ENCODE data around the gene SLC7A11.
"Not testable (repeated sequence)": the region's sequence is repeated elsewhere in the genome, so short reads cannot be mapped to it uniquely, and the experiment has no call there.

Gene SLC7A11

GRCh38 chr4:138241281-138242075 is 671 bp downstream of the SLC7A11 start:
- peak in 1 of 2 donors; percentile 73 for DNase-seq

GRCh38 chr4:138239491-138239890 is 2.7 kb downstream of the SLC7A11 start:
- no peak for DNase-seq

- DNase-seq = peak in 1 of 2 donors; percentile 41
Measured at GRCh38 chr4:138238521-138239292, 3.4 kb downstream of the SLC7A11 start.

GRCh38 chr4:138237132-138237531 is 5.0 kb downstream of the SLC7A11 start:
- not testable (repeated sequence) for DNase-seq

DNA sequence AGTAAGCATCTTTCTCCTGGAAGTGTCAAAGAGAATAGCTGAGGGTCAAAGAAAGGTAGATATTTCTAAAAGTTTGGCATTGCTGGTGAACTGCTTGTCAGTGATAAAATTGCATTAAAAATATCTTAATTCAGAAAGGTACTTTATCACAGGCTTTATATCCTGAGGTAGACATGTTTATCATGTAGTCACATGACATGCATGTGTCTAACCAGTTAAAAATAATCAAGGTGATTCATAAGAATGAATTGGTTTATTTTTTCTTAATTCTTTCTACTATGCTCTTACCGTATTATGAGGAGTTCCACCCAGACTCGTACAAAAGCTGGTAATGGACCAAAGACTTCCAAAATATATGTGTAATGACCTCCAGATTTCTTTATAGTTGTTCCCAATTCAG is 6.1 kb downstream of the SLC7A11 start:
- DNase-seq = no peak

- peak; percentile 80 to 84 for DNase-seq
Measured at GRCh38 chr4:138235419-138235952, 6.7 kb downstream of the SLC7A11 start.

DNA sequence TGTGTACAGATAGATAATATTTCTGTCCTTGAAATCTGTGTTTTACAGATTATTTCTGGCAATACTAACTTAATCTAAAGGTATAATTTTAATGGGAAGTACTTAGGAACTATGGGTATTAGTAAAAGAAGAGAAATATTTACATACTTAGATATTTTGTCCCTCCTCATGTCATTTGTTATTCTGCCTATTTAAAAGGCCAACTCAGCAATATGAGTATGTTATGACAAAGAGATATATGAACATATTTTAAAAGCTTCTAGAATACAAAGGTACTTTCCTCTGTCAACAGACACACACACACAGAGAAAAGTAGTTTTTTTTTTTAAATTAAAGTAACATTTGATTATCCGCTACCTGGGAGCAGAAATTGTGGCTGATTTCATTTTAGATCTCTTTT is 7.9 kb downstream of the SLC7A11 start:
- no peak for DNase-seq

- no peak for DNase-seq
Measured at GRCh38 chr4:138233313-138234034, 8.7 kb downstream of the SLC7A11 start.

GRCh38 chr4:138232364-138232763 is 9.8 kb downstream of the SLC7A11 start:
- DNase-seq = no peak

DNA sequence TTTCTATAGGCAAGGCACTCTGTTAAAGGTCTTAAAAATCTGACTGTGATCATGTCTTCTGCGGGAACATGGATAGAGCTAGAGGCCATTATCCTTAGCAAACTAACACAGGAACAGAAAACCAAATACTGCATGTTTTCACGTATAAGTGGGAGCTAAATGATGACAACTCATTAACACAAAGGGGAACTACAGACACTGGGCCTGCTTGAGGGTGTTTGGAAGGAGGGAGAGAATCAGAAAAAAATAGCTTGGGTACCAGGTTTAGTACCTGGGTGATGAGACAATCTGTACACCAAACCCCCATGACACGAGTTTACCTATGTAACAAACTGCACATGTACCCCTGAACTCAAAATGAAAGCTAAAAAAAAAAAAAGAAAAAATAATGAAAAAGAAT is 12.1 kb downstream of the SLC7A11 start:
- no peak for DNase-seq

- no peak for DNase-seq
Measured at GRCh38 chr4:138229160-138229559, 13.0 kb downstream of the SLC7A11 start.

- DNase-seq = no peak
Measured at GRCh38 chr4:138226351-138226750, 15.8 kb downstream of the SLC7A11 start.

DNA sequence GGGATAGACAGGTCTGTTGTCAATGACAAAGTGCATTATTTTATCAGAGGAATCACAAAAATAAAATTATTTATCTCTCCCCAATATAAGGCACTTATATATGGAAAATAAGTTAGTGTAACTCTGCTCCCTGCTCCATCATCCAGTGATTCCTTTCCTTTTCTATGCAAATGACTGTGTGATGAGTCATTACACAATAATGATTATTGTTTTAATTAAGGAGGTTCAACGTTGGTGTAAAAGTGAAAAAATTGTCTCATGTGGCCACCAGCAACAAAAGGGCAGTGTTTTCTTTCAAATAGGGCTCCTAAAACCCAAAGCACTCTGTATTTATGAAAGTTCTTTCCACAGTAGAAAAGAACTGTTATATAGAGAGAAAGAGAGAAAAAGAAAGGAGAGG is 16.7 kb downstream of the SLC7A11 start:
- no peak for DNase-seq

GRCh38 chr4:138224614-138225013 is 17.5 kb downstream of the SLC7A11 start:
- DNase-seq = no peak

DNA sequence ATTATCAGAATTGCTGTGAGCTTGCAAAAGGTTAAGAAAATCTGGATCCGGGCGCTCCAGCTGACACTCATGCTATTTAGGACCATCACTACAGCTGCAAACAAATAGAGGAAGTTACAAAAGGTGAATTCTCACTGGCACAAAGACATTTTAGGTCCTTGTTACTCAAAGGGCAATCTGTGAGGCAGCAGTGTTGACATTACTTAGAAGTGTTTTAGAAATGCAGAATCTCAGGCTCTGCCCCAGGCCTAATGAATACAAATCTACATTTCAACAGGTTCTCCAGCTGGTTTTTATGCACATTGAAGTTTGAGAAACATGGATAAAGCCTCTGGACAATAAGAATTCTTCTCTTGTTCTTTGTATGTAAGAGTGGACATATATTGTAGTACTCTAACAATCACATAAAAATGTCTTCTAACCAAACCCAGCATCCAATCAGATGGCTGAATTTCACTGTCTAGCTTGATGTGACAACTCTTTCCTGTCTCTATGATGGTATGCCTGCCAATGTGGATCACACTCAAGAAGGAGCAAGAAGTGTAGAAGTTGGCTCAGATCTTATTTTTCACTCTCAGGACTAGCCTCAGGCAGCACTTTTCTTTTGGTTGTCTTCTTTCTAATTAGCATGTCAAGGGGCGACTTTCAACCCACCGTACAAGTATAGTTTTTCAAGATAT is 18.8 kb downstream of the SLC7A11 start:
- DNase-seq = peak in 1 of 2 donors; percentile 36

- DNase-seq = no peak
Measured at GRCh38 chr4:138222046-138222445, 20.1 kb downstream of the SLC7A11 start.

- no peak for DNase-seq
Measured at GRCh38 chr4:138218976-138219375, 23.2 kb downstream of the SLC7A11 start.

DNA sequence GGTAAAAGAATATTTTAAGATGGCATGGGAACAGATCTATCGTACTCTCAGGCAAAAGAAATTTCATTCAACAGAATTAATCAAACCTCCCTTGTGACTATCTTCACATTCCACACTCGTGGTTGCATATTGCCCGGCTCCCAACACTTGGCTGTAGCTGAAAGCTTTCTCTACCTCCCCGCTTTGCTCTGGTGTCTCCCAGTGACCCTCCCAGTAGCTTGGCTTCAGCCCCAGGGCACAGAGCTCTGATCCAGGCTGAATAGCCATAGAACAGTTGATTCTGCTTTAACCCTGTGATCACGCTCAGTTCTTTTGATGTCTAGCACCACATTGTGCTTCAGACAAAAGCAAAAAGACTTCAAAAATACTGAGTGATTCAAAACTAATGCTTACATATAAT is 24.6 kb downstream of the SLC7A11 start:
- no peak for DNase-seq

- DNase-seq = no peak
Measured at GRCh38 chr4:138216272-138216867, 25.8 kb downstream of the SLC7A11 start.

- not testable (repeated sequence) for DNase-seq
Measured at GRCh38 chr4:138210576-138210975, 31.6 kb downstream of the SLC7A11 start.

- DNase-seq = no peak
Measured at GRCh38 chr4:138209094-138209493, 33.1 kb downstream of the SLC7A11 start.
